GM18907 (cell line): ENCODE measurements around the gene SQSTM1.
"Not testable (repeated sequence)": the region's sequence is repeated elsewhere in the genome, so short reads cannot be mapped to it uniquely, and the experiment has no call there.

Source experiments
- ATAC-seq: cut with Tn5 transposase; IDR thresholded peaks from one replicate; pipeline ENCODE4 v1.9.1; 2021; ENCODE audit warnings: mild to moderate bottlenecking, moderate library complexity; ENCODE audit not compliant: unreplicated experiment

Gene SQSTM1

GRCh38 chr5:179823937-179824744 is 3.4 kb downstream of the SQSTM1 start:
- no peak for ATAC-seq

GRCh38 chr5:179824745-179825112 is 4.0 kb downstream of the SQSTM1 start:
- no peak for ATAC-seq

- ATAC-seq = no peak
These were observed 5.0 kb downstream of the SQSTM1 start for GRCh38 chr5:179825655-179826182.

GRCh38 chr5:179827680-179828079 is 7.0 kb downstream of the SQSTM1 start:
- ATAC-seq = no peak

GRCh38 chr5:179828756-179829421 is 8.2 kb downstream of the SQSTM1 start:
- no peak for ATAC-seq

GRCh38 chr5:179829732-179830435 is 9.2 kb downstream of the SQSTM1 start:
- no peak for ATAC-seq

- ATAC-seq = no peak
These were observed 10.2 kb downstream of the SQSTM1 start for GRCh38 chr5:179830818-179831468.

GRCh38 chr5:179832039-179832745 is 11.5 kb downstream of the SQSTM1 start:
- ATAC-seq = no peak

GRCh38 chr5:179833056-179833708 is 12.5 kb downstream of the SQSTM1 start:
- ATAC-seq = no peak

- no peak for ATAC-seq
These were observed 13.0 kb downstream of the SQSTM1 start for GRCh38 chr5:179833709-179834070.

GRCh38 chr5:179834120-179834519 is 13.4 kb downstream of the SQSTM1 start:
- ATAC-seq = no peak

- ATAC-seq = not testable (repeated sequence)
These were observed 14.2 kb downstream of the SQSTM1 start for GRCh38 chr5:179834871-179835270.

- no peak for ATAC-seq
These were observed 15.7 kb downstream of the SQSTM1 start for GRCh38 chr5:179836225-179837019.

- ATAC-seq = no peak
These were observed 16.6 kb downstream of the SQSTM1 start for GRCh38 chr5:179837076-179838011.

GRCh38 chr5:179839328-179840256 is 18.9 kb downstream of the SQSTM1 start:
- no peak for ATAC-seq

- ATAC-seq = no peak
These were observed 19.6 kb downstream of the SQSTM1 start for GRCh38 chr5:179840321-179840720.

- no peak for ATAC-seq
These were observed 20.1 kb downstream of the SQSTM1 start for GRCh38 chr5:179840766-179841165.
